Breast epithelium (tissue), 4 donors: ENCODE data around the gene SNAPC4. TPM values are rescaled to one million over a fixed set of nuclear protein-coding genes. Genes with fewer than 3 reads are reported as not detected.

Experiments used
- DNase-seq, 2 donors: peaks; one replicate each; pipeline ENCODE4 v3.0.0-alpha.2; 2019; ENCODE audit warnings: low spot score in 2 of 2
- H3K27ac ChIP-seq, 2 donors: fragments of 200-600 bp; sonication (generic) in 1 of 2; one replicate each; pipeline ENCODE4 v1.5.1; 2016 to 2019; ENCODE audit warnings: mild to moderate bottlenecking in 1 of 2
- H3K27me3 ChIP-seq, 2 donors: fragments of 200-600 bp; sonication (generic) in 1 of 2; one replicate each; pipeline versions ENCODE4 v1.5.1 to v1.6.0; 2017 to 2019; ENCODE audit warnings: control low read depth in 1 of 2, mild to moderate bottlenecking in 1 of 2
- H3K36me3 ChIP-seq: fragments of 200-600 bp; one replicate; pipeline ENCODE4 v1.5.1; 2019
- H3K4me1 ChIP-seq, 2 donors: fragments of 200-600 bp; sonication (generic); one replicate each; pipeline ENCODE4 v1.5.1; 2016 to 2019; ENCODE audit warnings: control low read depth in 1 of 2
- H3K4me3 ChIP-seq, 3 donors: fragments of 200-600 bp; sonication (generic); 1 replicate in 2 of 3; 2 replicates in 1 of 3; pipeline ENCODE4 v1.5.1; 2016 to 2019; ENCODE audit warnings: mild to moderate bottlenecking in 3 of 3, moderate library complexity in 2 of 3
- H3K9me3 ChIP-seq, 2 donors: fragments of 200-600 bp; sonication (generic) in 1 of 2; one replicate each; pipeline ENCODE4 v1.5.1; 2016 to 2019; ENCODE audit warnings: control low read depth in 1 of 2
- CTCF ChIP-seq, 3 donors: fragments of 450-650 bp; IDR thresholded peaks; one replicate each; pipeline ENCODE4 v1.5.1; 2016 to 2017; ENCODE audit warnings: antibody characterized with exemption in 3 of 3, mild to moderate bottlenecking in 3 of 3, moderate library complexity in 3 of 3
- POLR2A ChIP-seq: fragments of 450-650 bp; IDR thresholded peaks from one replicate; pipeline ENCODE4 v1.6.1; 2016; ENCODE audit warnings: antibody characterized with exemption, mild to moderate bottlenecking, moderate library complexity
- POLR2AphosphoS5 ChIP-seq, 3 donors: sonication (generic); formaldehyde crosslinking; IDR thresholded peaks; one replicate each; pipeline ENCODE4 v1.6.1; 2017; ENCODE audit warnings: antibody characterized with exemption in 3 of 3
- intact Hi-C: fragments of 100-400 bp; cut with DNase I; formaldehyde crosslinking; loops from one replicate; pipeline ENCODE4 v1.15.1; 2023; ENCODE audit warnings: low total_unique reads
- total RNA-seq, 3 donors: library from RNA; depleted of rRNA; stranded (reverse); fragments of >200 nt; gene quantifications; one replicate each; pipeline ENCODE4 v1.1.0, GENCODE V29; 2016

SNAPC4 gene
- total RNA-seq, 3 donors from 2014 or later: 4.6 to 7.5 (median 6.7) TPM

DNA sequence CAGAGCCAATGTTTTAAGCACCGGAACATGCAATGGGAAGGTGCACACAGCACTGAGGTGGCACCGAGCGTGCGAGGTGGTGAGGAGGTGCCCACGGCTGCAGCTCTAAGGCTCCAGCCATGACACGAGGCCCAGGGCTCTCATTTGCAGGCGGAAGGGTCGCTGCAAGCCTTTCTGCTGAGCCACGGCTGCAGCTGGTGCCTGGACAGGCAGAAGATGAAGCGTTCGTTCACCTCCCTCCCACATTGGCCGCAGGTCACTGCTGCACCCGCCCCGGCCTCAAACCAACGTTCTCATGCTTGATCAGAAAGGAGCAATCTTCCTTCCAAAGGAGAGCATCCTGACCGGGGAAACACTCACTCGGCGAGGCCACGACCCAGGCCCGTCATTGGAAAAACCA is 44.1 kb upstream of the SNAPC4 start:
- peaks cover 18% of the 10 kb centered on the region for H3K36me3 ChIP-seq
- H3K27me3 ChIP-seq: no peaks in the 10 kb centered on the region
- no peaks in the 10 kb centered on the region for H3K9me3 ChIP-seq
- H3K4me1 ChIP-seq: no peaks in the 10 kb centered on the region
- no peak for DNase-seq
- intact Hi-C loops: no loop called here
- no peak overlapping the region for H3K27ac ChIP-seq
- H3K4me3 ChIP-seq: no peak overlapping the region
- TF ChIP-seq POLR2AphosphoS5 (IDR thresholded peaks at IDR 0.05) (no peak), POLR2A (no peak), CTCF (IDR thresholded peaks at IDR 0.05) (no peak)

DNA sequence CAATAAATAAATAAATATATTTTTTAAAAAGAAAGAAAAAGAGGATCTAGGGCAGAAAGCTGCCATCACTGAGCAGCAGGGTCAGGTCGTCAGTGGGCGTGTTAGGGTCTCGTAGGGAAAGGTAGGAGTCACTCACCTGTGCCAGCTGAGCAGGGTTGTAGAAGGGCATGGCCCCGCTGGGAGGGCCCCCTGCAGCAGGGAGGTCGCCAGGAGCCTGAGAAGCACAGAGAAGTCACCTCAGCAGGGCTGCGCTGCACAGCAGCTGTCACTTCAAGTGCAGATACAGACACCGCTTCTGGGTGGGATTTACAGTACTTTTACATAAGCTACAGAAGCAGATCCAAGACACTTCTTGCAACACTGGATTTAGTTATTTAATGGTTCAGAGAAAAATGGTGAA is 43.7 kb upstream of the SNAPC4 start:
- no peaks in the 10 kb centered on the region for H3K4me1 ChIP-seq
- intact Hi-C loops: no loop called here
- H3K27ac ChIP-seq: no peak overlapping the region
- H3K36me3 ChIP-seq: peaks cover 18% of the 10 kb centered on the region
- H3K9me3 ChIP-seq: no peaks in the 10 kb centered on the region
- no peak for DNase-seq
- TF ChIP-seq POLR2A (no peak), POLR2AphosphoS5 (IDR thresholded peaks at IDR 0.05) (no peak), CTCF (IDR thresholded peaks at IDR 0.05) (no peak)
- H3K4me3 ChIP-seq: no peak overlapping the region
- H3K27me3 ChIP-seq: no peaks in the 10 kb centered on the region

GRCh38 chr9:136443087-136443486 is 43.1 kb upstream of the SNAPC4 start:
- Histone ChIP-seq H3K27ac (no peak overlapping the region), H3K27me3 (no peaks in the 10 kb centered on the region), H3K36me3 (peaks cover 18% of the 10 kb centered on the region), H3K4me3 (no peak overlapping the region), H3K4me1 (peaks cover 0 to 5% of the 10 kb centered on the region in 2 donors), H3K9me3 (no peaks in the 10 kb centered on the region)
- TF ChIP-seq CTCF (IDR thresholded peaks at IDR 0.05): no peak
- no peak for TF ChIP-seq POLR2AphosphoS5 (IDR thresholded peaks at IDR 0.05)
- no peak for TF ChIP-seq POLR2A
- intact Hi-C loops: no loop called here
- DNase-seq: no peak

GRCh38 chr9:136442265-136442664 is 42.3 kb upstream of the SNAPC4 start:
- no peak for TF ChIP-seq POLR2AphosphoS5 (IDR thresholded peaks at IDR 0.05)
- TF ChIP-seq CTCF (IDR thresholded peaks at IDR 0.05): no peak
- no peak for TF ChIP-seq POLR2A
- H3K27me3 ChIP-seq: no peaks in the 10 kb centered on the region
- no peaks in the 10 kb centered on the region for H3K9me3 ChIP-seq
- peaks cover 0 to 13% of the 10 kb centered on the region in 2 donors for H3K4me1 ChIP-seq
- intact Hi-C loops: no loop called here
- no peak for DNase-seq
- H3K36me3 ChIP-seq: peaks cover 15% of the 10 kb centered on the region
- H3K27ac ChIP-seq: no peak overlapping the region
- H3K4me3 ChIP-seq: no peak overlapping the region

DNA sequence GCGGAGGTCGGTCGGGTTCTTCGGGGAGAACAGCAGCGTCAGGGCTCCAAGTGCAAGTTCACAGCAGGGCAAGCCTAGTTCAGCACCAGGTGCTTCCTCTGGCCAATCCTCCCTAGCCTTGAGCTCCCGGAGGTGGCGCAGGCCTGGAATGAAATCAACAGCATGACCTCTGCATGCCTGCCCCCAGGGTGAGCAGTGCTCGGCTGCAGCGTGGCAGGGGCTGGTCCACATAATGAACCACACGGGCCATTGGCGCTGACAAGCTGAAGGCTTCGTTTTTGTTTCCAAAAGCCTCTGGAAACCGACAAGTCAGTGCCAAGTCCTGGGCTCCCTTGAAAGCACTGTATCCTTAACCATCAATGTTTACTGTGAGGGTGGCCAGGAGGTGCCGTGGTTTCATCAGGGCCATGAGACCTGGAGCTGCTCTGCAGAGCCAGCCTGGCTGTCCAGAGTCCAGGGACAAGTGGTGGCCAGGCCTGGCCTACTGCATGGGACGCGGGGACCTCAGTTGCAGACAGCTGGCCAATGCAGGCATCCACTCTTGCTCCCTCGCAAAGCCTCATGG is 41.8 kb upstream of the SNAPC4 start:
- Histone ChIP-seq H3K4me1 (peaks cover 0 to 18% of the 10 kb centered on the region in 2 donors), H3K4me3 (no peak overlapping the region), H3K27me3 (no peaks in the 10 kb centered on the region), H3K36me3 (peaks cover 10% of the 10 kb centered on the region), H3K9me3 (no peaks in the 10 kb centered on the region), H3K27ac (no peak overlapping the region)
- DNase-seq: no peak
- TF ChIP-seq CTCF (IDR thresholded peaks at IDR 0.05): no peak
- intact Hi-C loops: no loop called here
